Embryonic facial prominence (tissue), 1 donor: Measurements from ENCODE around the gene LRIT1.

Source experiments
- DNase-seq: peaks from one replicate; pipeline ENCODE4 v3.0.0-alpha.2; 2016; ENCODE audit errors: extremely low spot score

LRIT1 gene

GRCh38 chr10:84214046-84214572 is 27.2 kb downstream of the LRIT1 start:
- no peak for DNase-seq

GRCh38 chr10:84213076-84213475 is 28.3 kb downstream of the LRIT1 start:
- DNase-seq = no peak

- no peak for DNase-seq
These were observed 29.3 kb downstream of the LRIT1 start for GRCh38 chr10:84212014-84212413.

GRCh38 chr10:84211566-84211965 is 29.8 kb downstream of the LRIT1 start:
- DNase-seq = no peak

- no peak for DNase-seq
These were observed 33.3 kb downstream of the LRIT1 start for GRCh38 chr10:84208023-84208422.

GRCh38 chr10:84205853-84206525 is 35.4 kb downstream of the LRIT1 start:
- no peak for DNase-seq

GRCh38 chr10:84205049-84205852 is 36.1 kb downstream of the LRIT1 start:
- DNase-seq = no peak

GRCh38 chr10:84204610-84205009 is 36.7 kb downstream of the LRIT1 start:
- DNase-seq = no peak

GRCh38 chr10:84204122-84204521 is 37.2 kb downstream of the LRIT1 start:
- DNase-seq = no peak

GRCh38 chr10:84202349-84202748 is 39.0 kb downstream of the LRIT1 start:
- DNase-seq = no peak

- DNase-seq = no peak
These were observed 39.7 kb downstream of the LRIT1 start for GRCh38 chr10:84201682-84202081.

- DNase-seq = no peak
These were observed 40.1 kb downstream of the LRIT1 start for GRCh38 chr10:84201244-84201606.

GRCh38 chr10:84200537-84201243 is 40.7 kb downstream of the LRIT1 start:
- no peak for DNase-seq

GRCh38 chr10:84198206-84198915 is 43.0 kb downstream of the LRIT1 start:
- no peak for DNase-seq

GRCh38 chr10:84197643-84198042 is 43.7 kb downstream of the LRIT1 start:
- no peak for DNase-seq

GRCh38 chr10:84196941-84197340 is 44.4 kb downstream of the LRIT1 start:
- DNase-seq = no peak

GRCh38 chr10:84196083-84196482 is 45.3 kb downstream of the LRIT1 start:
- DNase-seq = no peak

GRCh38 chr10:84195044-84195830 is 46.1 kb downstream of the LRIT1 start:
- no peak for DNase-seq

GRCh38 chr10:84194424-84195043 is 46.8 kb downstream of the LRIT1 start, which contains the start of gene CDHR1:
Gene CDHR1, plus strand, starts transcription at chr10:84194537. Its CDS starts 224 bp downstream, at chr10:84194761.
- DNase-seq = no peak

GRCh38 chr10:84193846-84194423 is 47.4 kb downstream of the LRIT1 start:
- DNase-seq = no peak
